Cardiac muscle cell (in vitro differentiated cells and primary cell): ENCODE measurements around the gene WDFY1. TPM values are rescaled to one million over a fixed set of nuclear protein-coding genes. Genes with fewer than 3 reads are reported as not detected.

Experiments
- DNase-seq, 2 donors: peaks; one replicate each; pipeline versions ENCODE4 v3.0.0 to v3.0.0-alpha.2; 2010 to 2017; ENCODE audit warnings: low read depth in 1 of 2, low spot score in 1 of 2
- H3K27ac ChIP-seq: fragments of 200-600 bp; sonication (generic); 2 replicates; pipeline ENCODE4 v1.5.1; 2016
- H3K27me3 ChIP-seq: fragments of 200-600 bp; sonication (generic); 2 replicates; pipeline ENCODE4 v1.6.0; 2016; ENCODE audit warnings: control low read depth
- H3K36me3 ChIP-seq: fragments of 200-600 bp; sonication (generic); 2 replicates; pipeline ENCODE4 v1.5.1; 2016; ENCODE audit warnings: control low read depth
- H3K4me1 ChIP-seq: fragments of 200-600 bp; sonication (generic); 2 replicates; pipeline ENCODE4 v1.8.1; 2017; ENCODE audit warnings: low read depth, mild to moderate bottlenecking, mixed run types
- H3K4me3 ChIP-seq: fragments of 200-600 bp; sonication (generic); 2 replicates; pipeline ENCODE4 v1.5.1; 2016; ENCODE audit warnings: mild to moderate bottlenecking
- H3K9me3 ChIP-seq: fragments of 200-600 bp; sonication (generic); 2 replicates; pipeline ENCODE4 v1.5.1; 2017; ENCODE audit warnings: low read depth, mild to moderate bottlenecking, control low read depth
- polyA plus RNA-seq: library from polyadenylated mRNA; unstranded; fragments of >200 nt; fragmentation: Nextera tagmentation; extraction: Ambion mirVana; gene quantifications from 2 replicates; pipeline ENCODE4 v1.2.1, GENCODE V29; 2016
- total RNA-seq: library from RNA; depleted of rRNA; stranded (reverse); fragments of >200 nt; gene quantifications from 2 replicates; pipeline ENCODE4 v1.2.3, GENCODE V29; 2016
- TF ChIP-seq, protein P1 (sequence below): IDR thresholded peaks from 2 replicates; pipeline ENCODE4 v1.5.1; 2012; ENCODE audit warnings: low read depth, mild to moderate bottlenecking, low read length

WDFY1 gene, protein sequence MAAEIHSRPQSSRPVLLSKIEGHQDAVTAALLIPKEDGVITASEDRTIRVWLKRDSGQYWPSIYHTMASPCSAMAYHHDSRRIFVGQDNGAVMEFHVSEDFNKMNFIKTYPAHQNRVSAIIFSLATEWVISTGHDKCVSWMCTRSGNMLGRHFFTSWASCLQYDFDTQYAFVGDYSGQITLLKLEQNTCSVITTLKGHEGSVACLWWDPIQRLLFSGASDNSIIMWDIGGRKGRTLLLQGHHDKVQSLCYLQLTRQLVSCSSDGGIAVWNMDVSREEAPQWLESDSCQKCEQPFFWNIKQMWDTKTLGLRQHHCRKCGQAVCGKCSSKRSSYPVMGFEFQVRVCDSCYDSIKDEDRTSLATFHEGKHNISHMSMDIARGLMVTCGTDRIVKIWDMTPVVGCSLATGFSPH
- total RNA-seq (19.0 and 20.7 TPM in 2 replicates), polyA plus RNA-seq (20.8 and 30.7 TPM in 2 replicates)

DNA sequence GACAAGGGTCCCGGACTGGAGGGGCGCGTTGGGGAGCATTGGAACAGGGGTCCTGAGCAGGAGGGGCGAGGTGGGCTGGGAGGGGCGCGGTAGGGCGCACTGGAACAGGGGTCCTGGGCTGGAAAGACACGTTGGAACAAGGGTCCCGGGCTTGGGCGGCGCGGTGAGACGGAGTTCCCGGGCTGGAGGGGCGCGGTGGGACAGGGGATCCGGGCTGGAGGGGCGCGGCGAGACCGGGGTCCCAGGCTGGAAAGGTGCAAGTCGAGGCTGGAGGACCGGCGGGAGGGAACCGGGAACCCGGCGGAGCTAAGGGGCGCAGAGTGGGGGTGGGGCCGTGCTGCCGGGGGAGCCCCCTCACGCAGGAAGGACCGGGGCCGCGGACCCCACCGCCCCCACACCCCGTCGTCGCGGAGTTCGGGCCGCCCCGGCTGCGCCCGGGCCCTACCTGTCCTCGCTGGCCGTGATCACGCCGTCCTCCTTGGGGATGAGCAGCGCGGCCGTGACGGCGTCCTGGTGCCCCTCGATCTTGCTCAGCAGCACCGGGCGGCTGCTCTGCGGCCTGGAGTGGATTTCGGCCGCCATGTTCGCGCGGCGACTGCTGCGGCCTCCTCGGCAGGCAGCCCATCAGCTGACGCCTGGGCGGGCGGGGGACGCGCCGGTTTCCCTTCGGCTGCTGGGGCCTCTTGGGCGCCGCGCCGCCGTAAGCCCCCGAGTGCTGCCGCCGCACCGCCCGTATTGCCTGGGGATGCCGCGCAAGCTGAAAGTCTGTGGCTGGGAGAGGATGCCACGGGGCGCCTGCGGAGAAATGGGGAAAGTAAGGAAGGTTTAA is at the start of gene WDFY1:
WDFY1 (minus strand) TSS at position 633 of the 829 bp plus-strand sequence; CDS start at position 582, 51 bp downstream.
- peak within 1 kb of the TSS; percentile 85 for H3K27ac ChIP-seq
- TF ChIP-seq, protein P1, sequence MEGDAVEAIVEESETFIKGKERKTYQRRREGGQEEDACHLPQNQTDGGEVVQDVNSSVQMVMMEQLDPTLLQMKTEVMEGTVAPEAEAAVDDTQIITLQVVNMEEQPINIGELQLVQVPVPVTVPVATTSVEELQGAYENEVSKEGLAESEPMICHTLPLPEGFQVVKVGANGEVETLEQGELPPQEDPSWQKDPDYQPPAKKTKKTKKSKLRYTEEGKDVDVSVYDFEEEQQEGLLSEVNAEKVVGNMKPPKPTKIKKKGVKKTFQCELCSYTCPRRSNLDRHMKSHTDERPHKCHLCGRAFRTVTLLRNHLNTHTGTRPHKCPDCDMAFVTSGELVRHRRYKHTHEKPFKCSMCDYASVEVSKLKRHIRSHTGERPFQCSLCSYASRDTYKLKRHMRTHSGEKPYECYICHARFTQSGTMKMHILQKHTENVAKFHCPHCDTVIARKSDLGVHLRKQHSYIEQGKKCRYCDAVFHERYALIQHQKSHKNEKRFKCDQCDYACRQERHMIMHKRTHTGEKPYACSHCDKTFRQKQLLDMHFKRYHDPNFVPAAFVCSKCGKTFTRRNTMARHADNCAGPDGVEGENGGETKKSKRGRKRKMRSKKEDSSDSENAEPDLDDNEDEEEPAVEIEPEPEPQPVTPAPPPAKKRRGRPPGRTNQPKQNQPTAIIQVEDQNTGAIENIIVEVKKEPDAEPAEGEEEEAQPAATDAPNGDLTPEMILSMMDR, result no peak
- H3K9me3 ChIP-seq, result no peaks in the 10 kb centered on the region
- DNase-seq, result peak; percentile 95
- H3K4me1 ChIP-seq, result peaks cover 5% of the 10 kb centered on the region
- H3K27me3 ChIP-seq, result no peaks in the 10 kb centered on the region
- H3K36me3 ChIP-seq, result no peaks in the 10 kb centered on the region
- H3K4me3 ChIP-seq, result peak within 1 kb of the TSS; percentile 91

DNA sequence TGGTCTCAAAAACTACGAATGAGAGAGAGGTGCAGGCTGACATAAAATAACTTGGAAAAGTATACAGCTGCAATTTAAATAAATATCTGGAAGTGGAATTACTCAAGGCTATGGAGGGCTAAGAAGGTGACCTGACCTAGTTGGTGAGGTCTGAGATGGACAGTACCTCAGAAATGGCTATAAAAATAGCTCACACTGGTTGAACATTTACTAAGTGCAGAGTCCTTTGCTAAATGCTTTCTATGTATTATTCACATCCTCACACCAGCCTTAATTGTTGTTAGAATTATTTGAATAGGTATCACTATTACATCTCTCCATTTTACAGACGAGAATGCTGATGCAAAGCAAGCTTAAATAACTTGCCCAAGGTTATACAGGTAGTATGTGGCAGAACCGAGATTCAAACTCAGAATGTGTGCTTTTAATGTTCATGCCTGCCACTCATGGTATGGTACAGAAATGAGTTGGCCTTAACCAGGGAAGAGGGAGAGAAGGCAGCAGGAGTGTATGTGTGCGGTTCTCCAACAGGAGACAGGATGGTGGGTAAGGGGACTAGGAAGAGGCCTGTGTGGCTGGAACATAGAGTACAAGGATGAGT is 49.5 kb upstream of the WDFY1 start:
- H3K4me3 ChIP-seq, result no peak overlapping the region
- no peaks in the 10 kb centered on the region for H3K4me1 ChIP-seq
- TF ChIP-seq, protein P1, result no peak
- H3K27me3 ChIP-seq, result no peaks in the 10 kb centered on the region
- no peaks in the 10 kb centered on the region for H3K9me3 ChIP-seq
- no peaks in the 10 kb centered on the region for H3K36me3 ChIP-seq
- DNase-seq, result no peak
- H3K27ac ChIP-seq, result no peak overlapping the region

DNA sequence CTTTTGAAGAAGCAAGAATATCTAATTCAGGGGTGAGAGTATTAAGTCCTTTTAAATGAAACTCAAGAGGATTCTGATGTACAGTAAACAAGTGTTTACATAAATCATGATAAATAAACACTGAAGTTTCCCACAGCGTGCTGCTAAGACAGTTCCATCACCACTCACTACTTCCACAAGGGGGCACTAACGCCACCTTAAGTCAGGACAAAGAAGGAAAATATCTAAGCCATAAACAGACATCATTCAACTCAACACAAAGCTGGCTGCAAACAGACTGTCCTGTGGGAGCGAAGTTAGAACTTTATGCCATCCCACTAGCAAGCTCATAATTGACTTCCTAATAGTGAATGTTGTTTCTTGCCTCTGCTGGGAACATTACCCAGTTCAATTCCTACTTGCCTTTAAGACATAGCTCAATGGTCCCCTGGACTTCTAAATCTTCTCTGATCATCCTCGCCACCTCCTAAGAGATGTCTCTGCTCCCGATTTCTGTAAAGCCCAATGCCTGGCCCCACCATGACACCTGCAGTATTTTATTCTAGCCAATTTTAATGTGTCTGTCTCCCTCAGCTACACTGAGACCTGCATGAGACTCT is 48.6 kb upstream of the WDFY1 start:
- Histone ChIP-seq H3K27ac (no peak overlapping the region), H3K9me3 (no peaks in the 10 kb centered on the region), H3K27me3 (no peaks in the 10 kb centered on the region), H3K4me3 (no peak overlapping the region), H3K4me1 (no peaks in the 10 kb centered on the region), H3K36me3 (no peaks in the 10 kb centered on the region)
- TF ChIP-seq, protein P1, result peak; percentile 81
- DNase-seq, result peak; percentile 78 to 89

DNA sequence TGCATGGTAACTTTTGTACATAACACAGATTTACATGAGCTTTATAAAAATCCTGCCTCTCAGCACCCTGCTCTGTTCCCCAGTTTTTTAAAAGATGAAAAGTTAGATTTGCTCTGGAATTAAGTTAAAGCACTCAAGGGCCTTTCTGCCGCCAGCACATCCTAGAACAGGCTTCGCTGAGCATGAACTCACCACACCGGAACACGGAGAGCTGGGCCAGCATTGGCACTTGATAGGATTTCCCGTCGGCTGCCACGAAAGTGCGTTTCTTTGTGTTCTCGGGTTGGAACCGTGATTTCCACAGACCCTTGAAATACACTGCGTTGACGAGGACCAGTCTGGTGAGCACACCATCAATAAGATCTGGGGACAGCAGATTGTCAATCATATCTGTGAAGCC is 46.5 kb upstream of the WDFY1 start:
- no peaks in the 10 kb centered on the region for H3K27me3 ChIP-seq
- no peak overlapping the region for H3K27ac ChIP-seq
- H3K4me1 ChIP-seq, result no peaks in the 10 kb centered on the region
- H3K36me3 ChIP-seq, result no peaks in the 10 kb centered on the region
- H3K9me3 ChIP-seq, result no peaks in the 10 kb centered on the region
- TF ChIP-seq, protein P1, result no peak
- no peak overlapping the region for H3K4me3 ChIP-seq
- DNase-seq, result no peak

DNA sequence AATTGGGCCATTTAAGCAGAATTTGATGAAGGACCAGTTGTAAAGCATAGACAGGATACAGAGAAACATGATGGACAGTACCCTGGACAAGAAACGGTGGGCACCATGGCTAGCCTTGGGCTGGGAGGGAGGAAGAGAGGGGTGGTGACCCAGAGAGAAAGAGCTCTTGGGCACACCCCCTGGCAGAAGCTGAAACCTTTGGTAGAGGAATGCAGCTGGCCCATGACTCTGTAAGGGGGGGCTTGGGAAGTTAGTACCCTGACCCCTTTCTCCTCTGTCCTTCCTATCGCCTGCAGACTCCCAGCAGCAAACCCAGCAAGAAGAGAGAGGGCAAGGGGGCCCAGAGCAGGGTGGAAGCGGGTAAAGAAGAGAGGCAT is 44.7 kb upstream of the WDFY1 start:
- Histone ChIP-seq H3K4me3 (no peak overlapping the region), H3K4me1 (no peaks in the 10 kb centered on the region), H3K36me3 (no peaks in the 10 kb centered on the region), H3K9me3 (no peaks in the 10 kb centered on the region), H3K27ac (no peak overlapping the region), H3K27me3 (no peaks in the 10 kb centered on the region)
- peak in 1 of 2 donors; percentile 8 for DNase-seq
- TF ChIP-seq, protein P1, result no peak
